Neuronal stem cell (in vitro differentiated cells): ENCODE results near the gene RBMS3.

Experiments
- DNase-seq: peaks from one replicate; pipeline ENCODE4 v3.0.0-alpha.2; 2013; ENCODE audit warnings: low spot score
- H2AFZ ChIP-seq: one replicate; pipeline ENCODE4 v1.6.1; 2013; ENCODE audit warnings: mild to moderate bottlenecking, low read length, inconsistent platforms
- H2AK5ac ChIP-seq: 2 replicates; pipeline ENCODE4 v1.6.1; 2013; ENCODE audit warnings: low read depth, mild to moderate bottlenecking, inconsistent platforms, low read length, moderate library complexity, mixed read lengths
- H2BK120ac ChIP-seq: 2 replicates; pipeline ENCODE4 v1.6.1; 2013; ENCODE audit warnings: low read depth, mild to moderate bottlenecking, inconsistent platforms, low read length, moderate library complexity, mixed read lengths
- H2BK12ac ChIP-seq: one replicate; pipeline ENCODE4 v1.6.1; 2013; ENCODE audit warnings: low read length, inconsistent platforms
- H2BK15ac ChIP-seq: 2 replicates; pipeline ENCODE4 v1.6.1; 2013; ENCODE audit warnings: mild to moderate bottlenecking, low read length, inconsistent platforms, mixed read lengths
- H2BK5ac ChIP-seq: one replicate; pipeline ENCODE4 v1.6.1; 2013; ENCODE audit warnings: inconsistent platforms, mild to moderate bottlenecking, low read length, moderate library complexity
- H3K14ac ChIP-seq: one replicate; pipeline ENCODE4 v1.6.1; 2013; ENCODE audit warnings: low read length, inconsistent platforms
- H3K18ac ChIP-seq: 2 replicates; pipeline ENCODE4 v1.6.1; 2013; ENCODE audit warnings: low read length, inconsistent platforms
- H3K23ac ChIP-seq: 2 replicates; pipeline ENCODE4 v1.6.1; 2013; ENCODE audit warnings: low read depth, mild to moderate bottlenecking, mixed read lengths, low read length, inconsistent platforms; ENCODE audit not compliant: poor library complexity
- H3K27ac ChIP-seq: replicated peaks from 3 replicates; pipeline ENCODE4 v1.5.1; 2013; ENCODE audit warnings: low read length, inconsistent platforms
- H3K27me3 ChIP-seq, 3 experiments: 2 replicates each; pipeline ENCODE4 v1.6.1; 2013; ENCODE audit warnings: low read length in 3 of 3, mild to moderate bottlenecking in 2 of 3, inconsistent platforms in 1 of 3, low read depth in 1 of 3, mixed read lengths in 1 of 3, moderate library complexity in 1 of 3; ENCODE audit not compliant: control insufficient read depth in 3 of 3, insufficient read depth in 3 of 3
- H3K36me3 ChIP-seq, 2 donors: replicated peaks in 1 of 2; 2 replicates each; pipeline ENCODE4 v1.6.1; 2013; ENCODE audit warnings: low read length in 2 of 2; ENCODE audit not compliant: control insufficient read depth in 2 of 2, insufficient read depth in 2 of 2
- H3K4ac ChIP-seq: 2 replicates; pipeline ENCODE4 v1.6.1; 2013; ENCODE audit warnings: inconsistent platforms, mild to moderate bottlenecking, low read length, moderate library complexity
- H3K4me1 ChIP-seq, 2 donors: 1 replicate in 1 of 2; 2 replicates in 1 of 2; pipeline ENCODE4 v1.6.1; 2013; ENCODE audit warnings: low read length in 2 of 2, low read depth in 1 of 2; ENCODE audit not compliant: control insufficient read depth in 2 of 2, insufficient read depth in 1 of 2
- H3K4me2 ChIP-seq: one replicate; pipeline ENCODE4 v1.6.1; 2013; ENCODE audit warnings: mild to moderate bottlenecking, low read length, inconsistent platforms; ENCODE audit not compliant: insufficient read depth, poor library complexity, severe bottlenecking
- H3K4me3 ChIP-seq, 2 donors: 2 replicates each; pipeline ENCODE4 v1.5.1; 2013; ENCODE audit warnings: low read length in 2 of 2, mild to moderate bottlenecking in 2 of 2, inconsistent platforms in 1 of 2, moderate library complexity in 1 of 2
- H3K79me1 ChIP-seq: one replicate; pipeline ENCODE4 v1.6.1; 2013; ENCODE audit warnings: low read depth, mild to moderate bottlenecking, inconsistent platforms, low read length, moderate library complexity
- H3K9ac ChIP-seq: one replicate; pipeline ENCODE4 v1.6.1; 2013; ENCODE audit warnings: mild to moderate bottlenecking, low read depth, low read length, inconsistent platforms; ENCODE audit not compliant: poor library complexity
- H3K9me3 ChIP-seq, 2 donors: replicated peaks in 1 of 2; 2 replicates each; pipeline versions ENCODE3 to v1.6.1; 2013; ENCODE audit warnings: low read length in 2 of 2, mild to moderate bottlenecking in 2 of 2, inconsistent platforms in 1 of 2, low read depth in 1 of 2, mixed read lengths in 1 of 2, moderate library complexity in 1 of 2; ENCODE audit not compliant: control insufficient read depth in 2 of 2, insufficient read depth in 1 of 2
- H4K8ac ChIP-seq: one replicate; pipeline ENCODE4 v1.6.1; 2013; ENCODE audit warnings: low read depth, mild to moderate bottlenecking, inconsistent platforms, low read length, moderate library complexity
- H4K91ac ChIP-seq: one replicate; pipeline ENCODE4 v1.6.1; 2013; ENCODE audit warnings: low read length, low read depth, mild to moderate bottlenecking, inconsistent platforms; ENCODE audit not compliant: poor library complexity
- WGBS, 2 donors: extraction: QIAGEN DNeasy Blood & Tissue Kit; methylation state at CpG; one replicate each; pipeline ENCODE4 v1.1.7; 2013; ENCODE audit warnings: missing lambda C conversion rate in 2 of 2, mixed read lengths in 1 of 2; ENCODE audit not compliant: insufficient read length in 2 of 2, insufficient replicate concordance in 1 of 2; ENCODE audit errors: extremely low coverage in 2 of 2; 5-methylcytosine and 5-hydroxymethylcytosine counted together

Gene RBMS3

GRCh38 chr3:29344154-29344553 lies 63.3 kb downstream of the RBMS3 start:
- no peak overlapping the region for H3K18ac ChIP-seq
- peaks cover 0 to 4% of the 10 kb centered on the region in 2 donors for H3K4me1 ChIP-seq
- H3K36me3 ChIP-seq = no peaks in the 10 kb centered on the region
- H2AK5ac ChIP-seq = no peak overlapping the region
- no peak overlapping the region for H4K91ac ChIP-seq
- H3K9ac ChIP-seq = no peak overlapping the region
- H3K23ac ChIP-seq = no peak overlapping the region
- DNase-seq = no peak
- H2BK15ac ChIP-seq = no peak overlapping the region
- H2BK120ac ChIP-seq = no peak overlapping the region
- H3K27me3 ChIP-seq = no peaks in the 10 kb centered on the region
- no peak overlapping the region for H2BK12ac ChIP-seq
- H2AFZ ChIP-seq = no peak overlapping the region
- no peak overlapping the region for H4K8ac ChIP-seq
- no peaks in the 10 kb centered on the region for H3K9me3 ChIP-seq
- no peak overlapping the region for H3K14ac ChIP-seq
- no peak overlapping the region for H3K4ac ChIP-seq
- no peak overlapping the region for H3K4me3 ChIP-seq
- WGBS, 2 donors = no CpG with 5 or more reads among the region's 3 CpGs
- no peak overlapping the region for H2BK5ac ChIP-seq
- no peak overlapping the region for H3K27ac ChIP-seq
- H3K79me1 ChIP-seq = no peaks in the 10 kb centered on the region
- H3K4me2 ChIP-seq = no peak overlapping the region

- Histone ChIP-seq H3K14ac (no peak overlapping the region), H3K4me3 (no peak overlapping the region), H2AK5ac (no peak overlapping the region), H3K23ac (no peak overlapping the region), H3K4me2 (no peak overlapping the region), H2BK5ac (no peak overlapping the region), H3K4me1 (peaks cover 0 to 4% of the 10 kb centered on the region in 2 donors), H2BK15ac (no peak overlapping the region), H3K18ac (no peak overlapping the region), H2AFZ (peak overlapping the region; percentile 25), H3K79me1 (no peaks in the 10 kb centered on the region), H3K4ac (no peak overlapping the region), H3K9me3 (no peaks in the 10 kb centered on the region), H3K36me3 (no peaks in the 10 kb centered on the region), H3K27me3 (no peaks in the 10 kb centered on the region), H3K9ac (no peak overlapping the region), H4K8ac (no peak overlapping the region), H3K27ac (no peak overlapping the region), H4K91ac (no peak overlapping the region), H2BK12ac (no peak overlapping the region), H2BK120ac (no peak overlapping the region)
- WGBS, 2 donors = no CpG with 5 or more reads among the region's 1 CpG
- DNase-seq = no peak
These were observed 64.1 kb downstream of the RBMS3 start for GRCh38 chr3:29344935-29345334.

DNA sequence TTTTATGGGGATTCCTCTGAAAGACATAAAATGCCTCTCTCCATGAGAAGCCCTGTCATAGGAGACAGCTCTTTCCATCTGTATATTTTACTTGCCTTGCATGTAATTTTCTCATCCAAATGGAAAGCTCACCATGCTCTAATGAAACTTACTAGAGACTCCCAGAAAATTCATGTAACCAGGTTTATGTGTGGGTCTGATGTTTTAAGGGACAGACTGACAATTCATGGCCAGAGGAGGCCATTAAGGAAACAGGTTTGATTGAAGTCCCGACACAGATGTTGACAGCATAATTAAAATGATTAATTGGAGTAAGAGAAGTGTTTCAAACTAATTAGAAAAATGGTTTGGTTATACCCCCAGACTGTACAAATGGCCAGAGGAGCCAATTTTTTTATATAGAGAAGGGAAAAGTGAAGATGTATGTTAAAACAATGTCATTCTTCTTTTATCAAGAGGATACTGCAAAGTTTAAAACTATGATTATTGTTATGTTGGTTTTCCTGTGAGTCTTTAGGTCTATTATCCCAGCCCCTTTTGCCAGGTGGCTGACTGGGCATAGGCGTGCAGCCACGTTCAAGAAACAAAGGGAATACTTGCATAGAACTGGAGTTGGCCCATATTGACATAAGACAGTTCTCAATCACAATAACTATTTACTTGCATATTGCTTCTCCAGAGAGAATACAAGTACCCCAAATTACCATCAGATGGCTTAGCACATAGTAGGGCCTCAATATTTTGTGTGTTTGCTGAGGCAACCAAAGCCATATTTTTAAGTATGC lies 64.8 kb downstream of the RBMS3 start:
- H2BK12ac ChIP-seq = no peak overlapping the region
- WGBS, 2 donors = no CpG with 5 or more reads among the region's 3 CpGs

GRCh38 chr3:29346828-29347227 lies 66.0 kb downstream of the RBMS3 start:
- Histone ChIP-seq H3K27ac (no peak overlapping the region), H2AK5ac (no peak overlapping the region), H3K14ac (no peak overlapping the region), H3K18ac (no peak overlapping the region), H3K79me1 (no peaks in the 10 kb centered on the region), H2BK5ac (no peak overlapping the region), H3K9me3 (no peaks in the 10 kb centered on the region), H2BK15ac (no peak overlapping the region), H2BK12ac (no peak overlapping the region), H3K4me3 (no peak overlapping the region), H2AFZ (no peak overlapping the region), H2BK120ac (no peak overlapping the region), H3K23ac (no peak overlapping the region), H3K4me1 (peaks cover 0 to 4% of the 10 kb centered on the region in 2 donors), H3K27me3 (no peaks in the 10 kb centered on the region), H4K91ac (no peak overlapping the region), H3K9ac (no peak overlapping the region), H3K36me3 (no peaks in the 10 kb centered on the region), H4K8ac (no peak overlapping the region), H3K4ac (no peak overlapping the region), H3K4me2 (no peak overlapping the region)
- no CpG with 5 or more reads among the region's 1 CpG for WGBS, 2 donors
- DNase-seq = no peak

More for the DNA sequence above, 64.8 kb downstream of the RBMS3 start:
- Histone ChIP-seq H3K4me1 (peaks cover 0 to 4% of the 10 kb centered on the region in 2 donors), H3K79me1 (no peaks in the 10 kb centered on the region), H3K23ac (no peak overlapping the region), H2BK120ac (no peak overlapping the region), H4K91ac (no peak overlapping the region), H2BK15ac (no peak overlapping the region), H3K27me3 (no peaks in the 10 kb centered on the region), H3K4ac (no peak overlapping the region), H2AFZ (peak overlapping the region; percentile 25), H3K18ac (no peak overlapping the region), H2AK5ac (no peak overlapping the region), H3K9me3 (no peaks in the 10 kb centered on the region), H3K9ac (no peak overlapping the region), H3K36me3 (no peaks in the 10 kb centered on the region), H3K14ac (no peak overlapping the region), H3K27ac (no peak overlapping the region), H3K4me3 (no peak overlapping the region), H2BK5ac (no peak overlapping the region), H4K8ac (no peak overlapping the region), H3K4me2 (no peak overlapping the region)
- no peak for DNase-seq
